DMS114 treated with DMSO at 0.1 percent for 48 hours (cell line): ENCODE data around the gene GHR.

Experiments used
- DNase-seq: peaks from one replicate; lab custom pipeline; 2025; ENCODE audit not compliant: unreplicated experiment; lab: John Stamatoyannopoulos, UW

GHR gene

GRCh38 chr5:42423285-42424165 is at the start of gene GHR:
Gene GHR (plus strand): TSS chr5:42423439. CDS start chr5:42565875, 142,436 bp downstream.
- DNase-seq = peak; percentile 54

GRCh38 chr5:42374679-42375273 is 48.5 kb upstream of the GHR start:
- no peak for DNase-seq

DNA sequence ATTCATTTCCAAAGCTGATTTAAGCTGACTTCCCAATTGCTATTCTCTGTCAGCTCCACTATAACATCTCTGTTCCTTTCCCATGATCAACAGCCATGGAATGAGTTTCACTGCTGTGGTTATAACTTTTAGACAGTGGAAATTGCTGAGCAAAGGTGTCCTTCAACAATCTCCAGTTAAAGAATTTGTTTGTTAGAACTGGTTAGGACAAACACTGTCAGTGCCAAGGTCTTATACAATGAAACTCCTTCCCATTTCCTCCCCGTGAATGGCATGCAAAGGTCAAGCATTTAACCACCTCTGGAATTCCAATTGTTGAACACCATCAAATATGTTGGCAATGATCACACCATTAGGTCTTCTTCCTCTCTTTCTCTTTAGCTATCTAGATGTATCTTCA is 45.7 kb upstream of the GHR start:
- no peak for DNase-seq

DNA sequence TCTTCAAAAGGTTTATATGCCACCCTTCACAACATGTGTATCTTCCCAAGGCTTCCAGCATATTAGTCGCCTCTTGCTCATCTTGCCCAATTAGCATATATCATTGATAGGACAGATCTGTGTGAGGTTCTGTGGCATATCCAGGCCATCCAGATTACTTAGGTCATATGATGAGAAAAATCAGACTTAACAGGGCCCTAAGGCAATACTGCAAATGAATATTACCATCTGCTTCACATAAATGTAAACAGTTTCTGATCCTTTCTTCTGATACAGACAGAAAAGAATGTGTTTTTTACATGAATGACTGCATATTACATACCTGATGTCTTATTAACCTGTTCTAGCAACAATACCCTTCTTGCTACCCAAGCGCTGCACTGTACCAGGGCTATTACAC is 41.3 kb upstream of the GHR start:
- no peak for DNase-seq

- DNase-seq = no peak
Measured at GRCh38 chr5:42387563-42387962, 35.7 kb upstream of the GHR start.

- DNase-seq = no peak
Measured at GRCh38 chr5:42390115-42390514, 33.1 kb upstream of the GHR start.

- DNase-seq = no peak
Measured at GRCh38 chr5:42392917-42393316, 30.3 kb upstream of the GHR start.

- no peak for DNase-seq
Measured at GRCh38 chr5:42396111-42396510, 27.1 kb upstream of the GHR start.

DNA sequence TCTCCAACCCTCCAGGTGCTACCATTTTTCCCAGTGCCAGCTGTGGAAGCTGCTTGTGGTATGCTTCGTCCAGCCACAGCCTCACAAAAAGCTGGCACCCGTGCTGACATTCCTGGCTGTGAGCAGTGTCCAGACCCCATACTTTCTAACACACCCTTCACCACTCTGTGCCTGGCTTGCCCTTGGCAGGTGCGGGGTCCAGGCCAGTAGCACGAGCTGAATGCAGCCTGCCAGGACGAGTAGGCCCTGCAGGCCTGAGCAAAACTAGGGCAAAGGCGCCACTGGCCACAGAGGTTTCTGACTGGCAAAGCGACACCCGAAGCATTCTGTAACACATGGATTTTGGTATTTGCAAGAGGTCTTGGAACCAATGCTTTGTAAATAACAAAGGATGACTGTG is 26.0 kb upstream of the GHR start:
- no peak for DNase-seq

GRCh38 chr5:42399702-42400101 is 23.5 kb upstream of the GHR start:
- no peak for DNase-seq

GRCh38 chr5:42400474-42400873 is 22.8 kb upstream of the GHR start:
- DNase-seq = no peak

DNA sequence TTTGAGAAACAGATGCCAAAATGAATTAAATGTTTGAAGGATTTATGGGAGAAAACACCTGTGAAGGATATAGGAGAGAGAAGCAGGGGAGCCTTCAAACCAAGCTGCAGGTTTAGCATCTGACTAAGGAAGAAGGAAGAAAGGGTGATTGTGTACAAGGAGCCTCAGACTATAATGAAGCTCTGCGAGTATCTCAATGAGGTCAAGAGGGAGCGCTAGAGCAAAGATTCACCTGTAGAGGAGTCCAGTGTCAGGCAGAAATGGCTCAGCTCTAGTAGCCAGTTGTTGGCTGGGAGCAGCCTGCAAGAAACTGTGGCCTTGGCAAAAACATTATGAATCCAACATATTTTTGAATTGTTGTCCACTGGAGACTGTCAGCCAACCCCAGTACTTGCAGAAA is 20.0 kb upstream of the GHR start:
- no peak for DNase-seq

- DNase-seq = no peak
Measured at GRCh38 chr5:42404366-42404765, 18.9 kb upstream of the GHR start.

DNA sequence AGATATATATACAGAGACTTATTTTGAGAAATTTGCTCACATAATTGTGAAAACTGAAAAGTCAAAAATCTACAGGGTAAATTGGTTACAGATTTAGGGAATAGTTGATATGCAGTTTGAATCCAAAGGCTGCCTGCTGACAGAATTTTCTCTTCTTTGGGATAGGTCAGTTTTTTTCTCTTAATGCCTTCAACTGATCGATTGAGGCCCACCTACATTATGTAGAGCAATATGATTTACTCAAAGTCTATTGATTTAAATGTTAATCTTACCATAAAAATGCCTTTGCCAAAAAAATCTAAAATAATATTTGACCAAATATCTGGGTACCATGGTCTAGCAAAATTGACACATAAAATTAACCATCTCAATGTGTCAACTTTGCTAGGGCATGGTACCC is 3.9 kb upstream of the GHR start:
- DNase-seq = no peak

DNA sequence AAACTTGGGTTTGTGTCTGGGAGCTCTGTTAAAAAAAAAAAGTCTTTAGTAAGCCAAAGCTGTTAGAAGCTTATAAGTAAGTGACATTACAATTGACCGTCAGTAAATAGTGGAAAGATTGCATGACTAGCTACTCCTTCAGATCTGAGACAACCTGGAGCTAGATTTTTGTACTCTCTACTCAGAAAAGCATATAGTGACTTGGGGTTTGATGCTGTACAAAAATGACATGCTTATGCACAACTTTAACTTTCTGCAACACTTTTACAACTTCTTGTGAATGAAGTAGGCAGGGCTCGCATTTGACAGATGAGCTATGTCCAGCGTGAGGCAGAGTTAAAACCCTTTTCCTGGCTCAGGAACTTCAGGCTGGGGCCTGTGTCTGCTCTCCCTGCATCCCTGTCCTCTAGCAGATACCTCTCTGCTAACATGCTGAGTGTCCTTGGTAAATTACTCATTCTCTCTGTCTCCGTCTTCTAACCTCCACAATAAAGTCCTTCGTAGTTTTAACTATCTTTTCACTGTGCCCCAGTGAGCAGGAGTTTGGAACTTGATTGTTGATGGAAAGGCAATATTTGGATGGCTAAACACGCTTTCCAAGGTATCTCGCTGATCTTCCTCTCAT is 471 bp upstream of the GHR start:
- no peak for DNase-seq

GRCh38 chr5:42426016-42426415 is 2.8 kb downstream of the GHR start:
- no peak for DNase-seq

DNA sequence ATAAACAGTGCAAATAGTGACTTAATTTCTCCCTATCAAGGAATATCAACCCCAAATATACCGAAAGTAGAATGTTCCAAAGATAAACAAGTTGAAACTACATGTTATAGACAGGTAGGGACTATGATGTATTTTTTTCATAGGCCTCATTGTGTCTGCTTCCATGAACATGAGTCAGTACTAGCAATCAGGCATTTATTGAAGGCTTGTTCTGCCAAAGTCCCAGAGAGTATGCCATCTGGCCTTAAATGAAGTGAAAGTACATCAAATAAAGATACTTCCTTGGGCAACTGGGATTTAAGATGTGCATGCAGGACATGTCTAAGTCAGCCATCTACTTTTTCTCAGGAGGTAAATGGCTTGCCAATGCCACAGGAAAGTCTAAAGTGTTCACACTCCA is 6.5 kb downstream of the GHR start:
- DNase-seq = no peak

DNA sequence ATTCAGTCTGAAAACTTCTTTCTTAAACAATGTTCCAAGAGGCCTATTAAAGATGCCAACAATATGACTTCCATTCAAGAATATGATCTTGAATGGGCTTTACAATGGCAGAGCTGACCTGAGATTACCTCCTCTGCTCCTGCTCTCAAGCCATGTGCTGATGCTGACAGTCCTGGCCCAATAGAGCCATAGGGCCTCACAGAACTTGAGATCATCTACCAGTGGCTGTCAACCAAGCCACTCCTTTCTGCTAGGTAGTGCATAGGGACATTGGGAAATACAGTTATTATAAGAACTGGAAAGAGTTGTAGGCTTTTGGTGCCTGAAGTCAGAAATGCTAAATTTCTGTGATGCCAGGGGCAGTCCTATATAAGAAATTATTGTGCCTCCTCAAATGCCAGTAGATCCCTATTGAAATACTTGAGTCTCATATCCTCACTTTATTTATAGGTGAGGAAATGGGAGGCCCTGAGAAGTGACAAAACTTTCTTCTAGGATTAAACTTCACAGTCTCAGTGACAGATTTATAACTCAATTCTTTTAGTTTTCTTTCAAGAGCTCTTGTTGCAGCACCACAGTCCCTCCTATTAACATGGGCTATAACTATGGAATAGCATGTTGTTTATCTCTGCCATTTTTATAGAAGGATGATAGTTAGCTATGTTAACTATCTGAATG is 10.9 kb downstream of the GHR start:
- DNase-seq = no peak

GRCh38 chr5:42436051-42436450 is 12.8 kb downstream of the GHR start:
- DNase-seq = no peak

- no peak for DNase-seq
Measured at GRCh38 chr5:42454216-42454995, 31.2 kb downstream of the GHR start.

DNA sequence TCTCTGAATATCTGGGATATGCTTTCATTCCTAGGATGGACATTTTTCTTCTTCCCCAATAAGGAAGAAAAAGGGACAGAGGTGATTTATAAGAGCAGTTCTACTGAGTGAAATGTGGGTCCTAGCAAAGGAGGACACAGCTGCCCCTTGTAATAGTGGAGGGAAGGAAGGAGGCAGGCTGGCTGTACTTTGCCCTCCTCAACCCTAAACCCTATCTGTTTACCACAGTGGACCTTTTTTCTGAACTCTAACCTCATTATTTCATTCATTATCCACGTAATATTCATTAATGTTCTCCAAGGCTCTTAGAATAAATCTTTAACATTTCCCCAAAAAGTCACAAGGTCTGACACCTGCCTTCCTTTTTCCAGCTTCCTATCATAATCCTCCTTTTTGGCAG is 37.8 kb downstream of the GHR start:
- no peak for DNase-seq
